Thyroid gland (tissue), 4 donors: ENCODE measurements around the gene DNHD1.

Experiments used
- CTCF ChIP-seq, 6 experiments: fragments of 200-600 bp in 3 of 6; fragments of 450-650 bp in 3 of 6; sonication (generic) in 3 of 6; IDR thresholded peaks; one replicate each; pipeline ENCODE4 v1.5.1; 2016 to 2019; ENCODE audit warnings: antibody characterized with exemption in 6 of 6, mild to moderate bottlenecking in 2 of 6, inconsistent platforms in 1 of 6, moderate library complexity in 1 of 6
- POLR2A ChIP-seq, 2 donors: fragments of 450-650 bp; IDR thresholded peaks; one replicate each; pipeline ENCODE4 v1.6.1; 2017; ENCODE audit warnings: antibody characterized with exemption in 2 of 2, mild to moderate bottlenecking in 2 of 2, moderate library complexity in 1 of 2

GRCh38 chr11:6615046-6615445 is 118.0 kb downstream of the DNHD1 start:
- TF ChIP-seq CTCF (IDR thresholded peaks at IDR 0.05) (no peak), POLR2A (IDR thresholded peaks at IDR 0.05) (no peak)
